Fibroblast of skin of left quadriceps (primary cell): ENCODE measurements around the gene GMDS.

Experiments used
- DNase-seq, 2 experiments: peaks; one replicate each; pipeline ENCODE4 v3.0.0-alpha.2; 2013; ENCODE audit warnings: low read depth in 2 of 2

GMDS gene

GRCh38 chr6:2178125-2178524, 67.3 kb downstream of the GMDS start:
- DNase-seq: no peak

GRCh38 chr6:2175825-2176224, 69.6 kb downstream of the GMDS start:
- DNase-seq: no peak

- no peak for DNase-seq
Observed at GRCh38 chr6:2173203-2173961, 72.0 kb downstream of the GMDS start.

- DNase-seq: no peak
Observed at GRCh38 chr6:2171728-2172127, 73.7 kb downstream of the GMDS start.

GRCh38 chr6:2168480-2168879, 76.9 kb downstream of the GMDS start:
- DNase-seq: no peak

- DNase-seq: no peak
Observed at GRCh38 chr6:2166717-2167116, 78.7 kb downstream of the GMDS start.

- DNase-seq: no peak
Observed at GRCh38 chr6:2165286-2165685, 80.1 kb downstream of the GMDS start.

GRCh38 chr6:2164481-2164880, 80.9 kb downstream of the GMDS start:
- no peak for DNase-seq

GRCh38 chr6:2162079-2162445, 83.3 kb downstream of the GMDS start:
- DNase-seq: no peak

GRCh38 chr6:2158596-2159271, 86.7 kb downstream of the GMDS start:
- DNase-seq: no peak

GRCh38 chr6:2157441-2158127, 87.8 kb downstream of the GMDS start:
- peak; percentile 88 to 89 for DNase-seq

- no peak for DNase-seq
Observed at GRCh38 chr6:2155206-2155605, 90.2 kb downstream of the GMDS start.

- DNase-seq: no peak
Observed at GRCh38 chr6:2149361-2150006, 95.9 kb downstream of the GMDS start.

GRCh38 chr6:2148748-2149147, 96.7 kb downstream of the GMDS start:
- DNase-seq: no peak

- DNase-seq: peak; percentile 70 to 75
Observed at GRCh38 chr6:2147766-2148448, 97.5 kb downstream of the GMDS start.

- DNase-seq: no peak
Observed at GRCh38 chr6:2147261-2147660, 98.1 kb downstream of the GMDS start.

GRCh38 chr6:2144210-2144609, 101.2 kb downstream of the GMDS start:
- no peak for DNase-seq

GRCh38 chr6:2141644-2142290, 103.6 kb downstream of the GMDS start:
- no peak for DNase-seq

- no peak for DNase-seq
Observed at GRCh38 chr6:2140438-2141128, 104.8 kb downstream of the GMDS start.

- DNase-seq: no peak
Observed at GRCh38 chr6:2135401-2135800, 110.0 kb downstream of the GMDS start.

GRCh38 chr6:2134554-2134953, 110.9 kb downstream of the GMDS start:
- DNase-seq: no peak
